HepG2 (cell line): ENCODE data around the gene PTK7. TPM values are rescaled to one million over a fixed set of nuclear protein-coding genes. Genes with fewer than 3 reads are reported as not detected.

Experiments used
- EEA1 ChIP-seq: sonication (generic); formaldehyde crosslinking; IDR thresholded peaks from 2 replicates; pipeline ENCODE4 v1.5.1; 2020; ENCODE audit warnings: mild to moderate bottlenecking, missing genetic modification reagents, borderline replicate concordance
- ELF1 ChIP-seq: sonication (generic); formaldehyde crosslinking; IDR thresholded peaks from 2 replicates; pipeline ENCODE4 v1.4.0; 2020; ENCODE audit warnings: missing genetic modification reagents
- SIN3B ChIP-seq: fragments of 150-350 bp; IDR thresholded peaks from 2 replicates; pipeline ENCODE4 v1.6.1; 2014; ENCODE audit warnings: low read length
- SRSF9 ChIP-seq: fragments of 200-400 bp; formaldehyde crosslinking; IDR thresholded peaks from 2 replicates; pipeline ENCODE4 v1.6.1; 2018; ENCODE audit warnings: borderline replicate concordance, mild to moderate bottlenecking, low read depth, low read length; ENCODE audit not compliant: insufficient read depth, poor library complexity, severe bottlenecking
- TCF12 ChIP-seq, 2 experiments: fragments of 450-650 bp in 1 of 2; sonication (generic) in 1 of 2; formaldehyde crosslinking in 1 of 2; IDR thresholded peaks; 2 replicates each; pipeline versions ENCODE4 v1.6.1 to v1.8.0; 2017 to 2022; ENCODE audit warnings: antibody characterized with exemption in 1 of 2, mild to moderate bottlenecking in 1 of 2, missing genetic modification reagents in 1 of 2, moderate library complexity in 1 of 2
- ZNF282 ChIP-seq: fragments of 450-650 bp; IDR thresholded peaks from 2 replicates; pipeline ENCODE4 v1.6.1; 2018; ENCODE audit not compliant: partially characterized antibody
- ZNF430 ChIP-seq: sonication (generic); formaldehyde crosslinking; IDR thresholded peaks from 2 replicates; pipeline ENCODE4 v1.9.0; 2021; ENCODE audit warnings: mild to moderate bottlenecking, missing genetic modification reagents
- ZNF558 ChIP-seq: sonication (generic); formaldehyde crosslinking; IDR thresholded peaks from 2 replicates; pipeline ENCODE4 v1.9.0; 2022; ENCODE audit warnings: mild to moderate bottlenecking, missing genetic modification reagents, borderline replicate concordance
- ZNF740 ChIP-seq: sonication (generic); formaldehyde crosslinking; IDR thresholded peaks from 2 replicates; pipeline ENCODE4 v1.4.0; 2020; ENCODE audit warnings: missing genetic modification reagents
- ZNF788 ChIP-seq: sonication (generic); formaldehyde crosslinking; IDR thresholded peaks from 2 replicates; pipeline ENCODE4 v1.5.0; 2020; ENCODE audit warnings: mild to moderate bottlenecking, missing genetic modification reagents, borderline replicate concordance
- ZSCAN9 ChIP-seq: IDR thresholded peaks from 2 replicates; pipeline ENCODE4 v1.6.1; 2016; ENCODE audit warnings: borderline replicate concordance
- polyA plus RNA-seq, 8 experiments: library from polyadenylated mRNA; depleted of rRNA in 3 of 8; stranded (reverse) in 7 of 8; unstranded in 1 of 8; fragments of >200 nt; fragmentation: Illumina TruSeq in 4 of 8; extraction: Trizol in 4 of 8; gene quantifications; 2 replicates each; pipeline versions ENCODE4 v1.2.1 to v1.2.3, GENCODE V29; 2011 to 2016; ENCODE audit warnings: low read depth in 4 of 8, missing spikeins in 1 of 8, mixed read lengths in 1 of 8; ENCODE audit not compliant: insufficient read depth in 1 of 8
- total RNA-seq, 5 experiments: library from RNA; depleted of rRNA; stranded (reverse); fragments of >200 nt; fragmentation: Illumina TruSeq; extraction: Trizol; gene quantifications; 2 replicates each; pipeline ENCODE4 v1.2.3, GENCODE V29; 2016; ENCODE audit warnings: low read depth in 1 of 5
- TF ChIP-seq, protein P1 (sequence below): sonication (generic); formaldehyde crosslinking; IDR thresholded peaks from 2 replicates; pipeline ENCODE4 v1.5.1; 2020; ENCODE audit warnings: missing genetic modification reagents, mild to moderate bottlenecking, borderline replicate concordance
- TF ChIP-seq, protein P2 (sequence below): sonication (generic); formaldehyde crosslinking; IDR thresholded peaks from 2 replicates; pipeline ENCODE4 v1.5.1; 2020; ENCODE audit warnings: mild to moderate bottlenecking, missing genetic modification reagents
- TF ChIP-seq, protein P3 (sequence below): sonication (generic); formaldehyde crosslinking; conservative IDR thresholded peaks from 2 replicates; pipeline ENCODE4 v1.4.0; 2020; ENCODE audit warnings: missing genetic modification reagents
- TF ChIP-seq, protein P4 (sequence below): sonication (generic); formaldehyde crosslinking; IDR thresholded peaks from 2 replicates; pipeline ENCODE4 v1.5.0; 2020; ENCODE audit warnings: mild to moderate bottlenecking, missing genetic modification reagents, borderline replicate concordance

PTK7 gene
- total and polyA plus RNA-seq, 2 of the 13 experiments (the other 11 are each of a cell fraction or from before 2014, with no cell fraction given): 98.5 to 99.8 TPM

DNA sequence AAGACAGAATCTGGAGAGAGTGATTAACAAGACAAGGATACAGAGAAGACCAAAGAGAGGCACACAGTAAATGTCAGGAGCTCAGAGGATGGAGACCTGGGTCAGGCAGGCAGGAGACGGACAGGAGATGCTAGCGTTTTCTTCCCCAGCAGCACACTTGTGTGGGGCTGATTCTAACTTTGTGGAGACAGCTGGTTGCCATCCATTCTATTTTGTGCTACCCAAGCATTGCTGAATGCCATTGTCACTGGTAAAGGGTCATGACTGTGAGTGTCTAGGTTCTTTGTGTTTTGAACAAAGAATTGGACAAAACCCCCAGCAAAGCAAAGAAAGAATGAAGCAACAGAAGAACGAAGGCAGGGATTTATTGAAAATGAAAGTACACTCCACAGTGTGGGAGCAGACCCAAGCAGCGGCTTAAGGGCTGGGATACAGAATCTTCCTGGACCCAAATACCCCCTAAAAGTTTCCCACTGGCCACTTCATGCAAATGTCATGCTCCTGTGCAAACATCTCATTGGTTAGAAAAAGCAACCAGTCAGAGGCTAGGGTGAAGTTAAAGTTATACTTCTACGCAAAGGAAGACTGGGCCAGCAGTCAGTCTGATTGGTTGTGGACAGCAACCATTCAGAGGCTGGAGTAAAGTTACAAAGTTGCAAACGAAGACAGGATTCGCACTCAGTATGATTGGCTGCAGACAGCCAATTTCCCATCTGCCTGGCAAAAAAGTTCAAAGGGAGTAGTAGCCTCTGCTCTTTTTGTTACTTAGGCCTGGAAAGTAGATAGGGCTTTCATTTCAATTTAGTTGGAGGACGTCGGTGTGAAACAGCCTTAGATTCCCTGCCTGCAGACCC is 17.5 kb downstream of the PTK7 start (continued):
- TF ChIP-seq, protein P1, sequence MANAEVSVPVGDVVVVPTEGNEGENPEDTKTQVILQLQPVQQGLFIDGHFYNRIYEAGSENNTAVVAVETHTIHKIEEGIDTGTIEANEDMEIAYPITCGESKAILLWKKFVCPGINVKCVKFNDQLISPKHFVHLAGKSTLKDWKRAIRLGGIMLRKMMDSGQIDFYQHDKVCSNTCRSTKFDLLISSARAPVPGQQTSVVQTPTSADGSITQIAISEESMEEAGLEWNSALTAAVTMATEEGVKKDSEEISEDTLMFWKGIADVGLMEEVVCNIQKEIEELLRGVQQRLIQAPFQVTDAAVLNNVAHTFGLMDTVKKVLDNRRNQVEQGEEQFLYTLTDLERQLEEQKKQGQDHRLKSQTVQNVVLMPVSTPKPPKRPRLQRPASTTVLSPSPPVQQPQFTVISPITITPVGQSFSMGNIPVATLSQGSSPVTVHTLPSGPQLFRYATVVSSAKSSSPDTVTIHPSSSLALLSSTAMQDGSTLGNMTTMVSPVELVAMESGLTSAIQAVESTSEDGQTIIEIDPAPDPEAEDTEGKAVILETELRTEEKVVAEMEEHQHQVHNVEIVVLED (CRISPR knock-in tag): peak; percentile 55; the same call in 1 of the 2 replicates
- TF ChIP-seq ZNF788 (peak; percentile 64; the same call in 1 of the 2 replicates), SIN3B (0 out of 2 replicates have a peak, but pooled peaks have one; percentile 23), ZNF558 (CRISPR knock-in tag) (no peak), SRSF9 (no peak), TCF12 (IDR thresholded peaks at IDR 0.05) (no peak), TCF12 (CRISPR knock-in tag; IDR thresholded peaks at IDR 0.05) (no peak), ELF1 (no peak), ZNF430 (peak; percentile 20; the same call in 1 of the 2 replicates), EEA1 (CRISPR knock-in tag) (0 out of 2 replicates have a peak, but pooled peaks have one; percentile 23), ZNF282 (no peak), ZSCAN9 (CRISPR knock-in tag) (peak; percentile 59; the same call in 1 of the 2 replicates), ZNF740 (CRISPR knock-in tag) (no peak)
- TF ChIP-seq, protein P2, sequence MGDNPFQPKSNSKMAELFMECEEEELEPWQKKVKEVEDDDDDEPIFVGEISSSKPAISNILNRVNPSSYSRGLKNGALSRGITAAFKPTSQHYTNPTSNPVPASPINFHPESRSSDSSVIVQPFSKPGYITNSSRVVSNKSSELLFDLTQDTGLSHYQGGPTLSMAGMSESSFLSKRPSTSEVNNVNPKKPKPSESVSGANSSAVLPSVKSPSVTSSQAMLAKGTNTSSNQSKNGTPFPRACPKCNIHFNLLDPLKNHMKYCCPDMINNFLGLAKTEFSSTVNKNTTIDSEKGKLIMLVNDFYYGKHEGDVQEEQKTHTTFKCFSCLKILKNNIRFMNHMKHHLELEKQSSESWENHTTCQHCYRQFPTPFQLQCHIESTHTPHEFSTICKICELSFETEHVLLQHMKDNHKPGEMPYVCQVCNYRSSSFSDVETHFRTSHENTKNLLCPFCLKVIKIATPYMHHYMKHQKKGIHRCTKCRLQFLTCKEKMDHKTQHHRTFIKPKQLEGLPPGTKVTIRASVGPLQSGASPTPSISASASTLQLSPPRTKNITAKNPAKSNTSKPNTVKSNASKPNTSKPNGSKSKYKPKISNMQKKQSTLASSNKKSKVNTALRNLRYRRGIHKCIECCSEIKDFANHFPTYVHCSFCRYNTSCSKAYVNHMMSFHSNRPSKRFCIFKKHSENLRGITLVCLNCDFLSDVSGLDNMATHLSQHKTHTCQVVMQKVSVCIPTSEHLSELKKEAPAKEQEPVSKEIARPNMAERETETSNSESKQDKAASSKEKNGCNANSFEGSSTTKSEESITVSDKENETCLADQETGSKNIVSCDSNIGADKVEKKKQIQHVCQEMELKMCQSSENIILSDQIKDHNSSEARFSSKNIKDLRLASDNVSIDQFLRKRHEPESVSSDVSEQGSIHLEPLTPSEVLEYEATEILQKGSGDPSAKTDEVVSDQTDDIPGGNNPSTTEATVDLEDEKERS (CRISPR knock-in tag): no peak
- TF ChIP-seq, protein P3, sequence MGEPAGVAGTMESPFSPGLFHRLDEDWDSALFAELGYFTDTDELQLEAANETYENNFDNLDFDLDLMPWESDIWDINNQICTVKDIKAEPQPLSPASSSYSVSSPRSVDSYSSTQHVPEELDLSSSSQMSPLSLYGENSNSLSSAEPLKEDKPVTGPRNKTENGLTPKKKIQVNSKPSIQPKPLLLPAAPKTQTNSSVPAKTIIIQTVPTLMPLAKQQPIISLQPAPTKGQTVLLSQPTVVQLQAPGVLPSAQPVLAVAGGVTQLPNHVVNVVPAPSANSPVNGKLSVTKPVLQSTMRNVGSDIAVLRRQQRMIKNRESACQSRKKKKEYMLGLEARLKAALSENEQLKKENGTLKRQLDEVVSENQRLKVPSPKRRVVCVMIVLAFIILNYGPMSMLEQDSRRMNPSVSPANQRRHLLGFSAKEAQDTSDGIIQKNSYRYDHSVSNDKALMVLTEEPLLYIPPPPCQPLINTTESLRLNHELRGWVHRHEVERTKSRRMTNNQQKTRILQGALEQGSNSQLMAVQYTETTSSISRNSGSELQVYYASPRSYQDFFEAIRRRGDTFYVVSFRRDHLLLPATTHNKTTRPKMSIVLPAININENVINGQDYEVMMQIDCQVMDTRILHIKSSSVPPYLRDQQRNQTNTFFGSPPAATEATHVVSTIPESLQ (CRISPR knock-in tag): no peak
- TF ChIP-seq, protein P4, sequence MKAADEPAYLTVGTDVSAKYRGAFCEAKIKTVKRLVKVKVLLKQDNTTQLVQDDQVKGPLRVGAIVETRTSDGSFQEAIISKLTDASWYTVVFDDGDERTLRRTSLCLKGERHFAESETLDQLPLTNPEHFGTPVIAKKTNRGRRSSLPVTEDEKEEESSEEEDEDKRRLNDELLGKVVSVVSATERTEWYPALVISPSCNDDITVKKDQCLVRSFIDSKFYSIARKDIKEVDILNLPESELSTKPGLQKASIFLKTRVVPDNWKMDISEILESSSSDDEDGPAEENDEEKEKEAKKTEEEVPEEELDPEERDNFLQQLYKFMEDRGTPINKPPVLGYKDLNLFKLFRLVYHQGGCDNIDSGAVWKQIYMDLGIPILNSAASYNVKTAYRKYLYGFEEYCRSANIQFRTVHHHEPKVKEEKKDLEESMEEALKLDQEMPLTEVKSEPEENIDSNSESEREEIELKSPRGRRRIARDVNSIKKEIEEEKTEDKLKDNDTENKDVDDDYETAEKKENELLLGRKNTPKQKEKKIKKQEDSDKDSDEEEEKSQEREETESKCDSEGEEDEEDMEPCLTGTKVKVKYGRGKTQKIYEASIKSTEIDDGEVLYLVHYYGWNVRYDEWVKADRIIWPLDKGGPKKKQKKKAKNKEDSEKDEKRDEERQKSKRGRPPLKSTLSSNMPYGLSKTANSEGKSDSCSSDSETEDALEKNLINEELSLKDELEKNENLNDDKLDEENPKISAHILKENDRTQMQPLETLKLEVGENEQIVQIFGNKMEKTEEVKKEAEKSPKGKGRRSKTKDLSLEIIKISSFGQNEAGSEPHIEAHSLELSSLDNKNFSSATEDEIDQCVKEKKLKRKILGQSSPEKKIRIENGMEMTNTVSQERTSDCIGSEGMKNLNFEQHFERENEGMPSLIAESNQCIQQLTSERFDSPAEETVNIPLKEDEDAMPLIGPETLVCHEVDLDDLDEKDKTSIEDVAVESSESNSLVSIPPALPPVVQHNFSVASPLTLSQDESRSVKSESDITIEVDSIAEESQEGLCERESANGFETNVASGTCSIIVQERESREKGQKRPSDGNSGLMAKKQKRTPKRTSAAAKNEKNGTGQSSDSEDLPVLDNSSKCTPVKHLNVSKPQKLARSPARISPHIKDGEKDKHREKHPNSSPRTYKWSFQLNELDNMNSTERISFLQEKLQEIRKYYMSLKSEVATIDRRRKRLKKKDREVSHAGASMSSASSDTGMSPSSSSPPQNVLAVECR (CRISPR knock-in tag): peak; percentile 39; the same call in 1 of the 2 replicates
